ENCODE measurements around the gene KCNIP2. TPM values are rescaled to one million over a fixed set of nuclear protein-coding genes. Genes with fewer than 3 reads are reported as not detected.

Gene KCNIP2
- total RNA-seq, 1 donor from 2014 or later: 30.0 TPM

DNA sequence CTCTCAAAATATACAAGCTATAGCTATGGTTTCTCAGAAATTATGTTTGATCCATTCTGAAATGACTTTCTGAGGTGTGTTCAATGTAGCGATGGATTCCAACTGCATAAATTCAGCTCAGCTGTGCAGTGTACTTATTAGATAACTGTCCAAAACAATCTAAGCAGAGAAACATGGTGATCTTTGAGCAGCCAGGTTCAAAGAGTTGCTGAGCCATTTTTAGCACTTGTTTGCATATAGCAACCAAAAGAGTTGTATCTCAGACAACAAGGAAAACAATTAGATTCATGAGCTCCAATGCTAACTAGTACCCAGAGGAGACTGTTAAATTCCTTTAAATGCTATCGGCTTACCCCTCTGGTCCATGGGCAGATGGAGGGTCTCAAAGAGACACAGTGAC lies 15.9 kb upstream of the KCNIP2 start:
- H3K27me3 Mint-ChIP-seq (ENCODE audit: unreplicated experiment): peaks cover 2% of the 10 kb centered on the region
- no peaks in the 10 kb centered on the region for H3K4me1 Mint-ChIP-seq (ENCODE audit: low read depth, unreplicated experiment)
- H3K9me3 Mint-ChIP-seq (ENCODE audit: unreplicated experiment): no peaks in the 10 kb centered on the region
- peaks cover 5% of the 10 kb centered on the region for H3K36me3 Mint-ChIP-seq (ENCODE audit: unreplicated experiment)
- no peak for DNase-seq
- H3K4me3 Mint-ChIP-seq (ENCODE audit: unreplicated experiment): no peak overlapping the region
- no peak overlapping the region for H3K27ac Mint-ChIP-seq (ENCODE audit: unreplicated experiment)
- TF ChIP-seq, protein P1, sequence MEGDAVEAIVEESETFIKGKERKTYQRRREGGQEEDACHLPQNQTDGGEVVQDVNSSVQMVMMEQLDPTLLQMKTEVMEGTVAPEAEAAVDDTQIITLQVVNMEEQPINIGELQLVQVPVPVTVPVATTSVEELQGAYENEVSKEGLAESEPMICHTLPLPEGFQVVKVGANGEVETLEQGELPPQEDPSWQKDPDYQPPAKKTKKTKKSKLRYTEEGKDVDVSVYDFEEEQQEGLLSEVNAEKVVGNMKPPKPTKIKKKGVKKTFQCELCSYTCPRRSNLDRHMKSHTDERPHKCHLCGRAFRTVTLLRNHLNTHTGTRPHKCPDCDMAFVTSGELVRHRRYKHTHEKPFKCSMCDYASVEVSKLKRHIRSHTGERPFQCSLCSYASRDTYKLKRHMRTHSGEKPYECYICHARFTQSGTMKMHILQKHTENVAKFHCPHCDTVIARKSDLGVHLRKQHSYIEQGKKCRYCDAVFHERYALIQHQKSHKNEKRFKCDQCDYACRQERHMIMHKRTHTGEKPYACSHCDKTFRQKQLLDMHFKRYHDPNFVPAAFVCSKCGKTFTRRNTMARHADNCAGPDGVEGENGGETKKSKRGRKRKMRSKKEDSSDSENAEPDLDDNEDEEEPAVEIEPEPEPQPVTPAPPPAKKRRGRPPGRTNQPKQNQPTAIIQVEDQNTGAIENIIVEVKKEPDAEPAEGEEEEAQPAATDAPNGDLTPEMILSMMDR (IDR thresholded peaks at IDR 0.05; ENCODE audit: partially characterized antibody, unreplicated experiment): no peak

DNA sequence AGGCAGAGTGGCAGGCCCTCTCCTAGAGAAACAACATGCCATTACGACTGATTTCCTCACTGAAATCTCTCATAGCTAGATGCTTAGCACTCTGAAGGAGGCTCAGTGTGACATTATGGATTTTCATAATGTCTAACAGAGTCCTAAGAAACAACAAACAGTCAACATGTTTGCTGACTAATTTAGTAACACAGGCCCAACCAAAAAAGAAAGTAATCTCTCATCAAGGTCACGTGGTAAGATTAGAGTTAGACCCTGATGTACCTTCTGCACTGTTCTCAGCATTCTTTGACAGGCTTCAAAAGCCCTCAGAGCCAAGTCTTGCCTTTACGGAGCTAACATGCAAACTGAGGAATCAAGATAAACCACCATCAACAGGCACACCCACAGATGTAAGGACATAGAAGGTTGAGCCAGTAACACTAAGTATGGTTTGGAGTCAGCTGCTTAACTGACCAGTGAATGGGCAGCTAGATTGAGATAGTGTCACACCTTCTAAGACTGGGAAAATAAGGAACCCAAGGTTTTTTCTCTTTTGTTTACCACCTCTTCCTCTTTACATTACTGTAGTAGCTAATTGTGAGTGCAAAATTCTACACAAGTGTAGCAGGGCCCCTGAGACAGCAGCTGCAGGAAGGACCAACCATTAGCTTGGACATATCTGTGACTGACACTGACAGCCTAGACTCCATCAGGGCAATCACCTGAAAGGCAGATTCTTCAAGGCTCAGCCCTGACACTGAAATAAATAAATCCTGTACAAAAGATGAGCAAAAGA lies 15.3 kb upstream of the KCNIP2 start:
- H3K4me3 Mint-ChIP-seq (ENCODE audit: unreplicated experiment): no peak overlapping the region
- DNase-seq: no peak
- H3K4me1 Mint-ChIP-seq (ENCODE audit: low read depth, unreplicated experiment): no peaks in the 10 kb centered on the region
- H3K27me3 Mint-ChIP-seq (ENCODE audit: unreplicated experiment): no peaks in the 10 kb centered on the region
- peaks cover 5% of the 10 kb centered on the region for H3K36me3 Mint-ChIP-seq (ENCODE audit: unreplicated experiment)
- no peak overlapping the region for H3K27ac Mint-ChIP-seq (ENCODE audit: unreplicated experiment)
- TF ChIP-seq, protein P1 (IDR thresholded peaks at IDR 0.05; ENCODE audit: partially characterized antibody, unreplicated experiment): no peak
- H3K9me3 Mint-ChIP-seq (ENCODE audit: unreplicated experiment): no peaks in the 10 kb centered on the region

DNA sequence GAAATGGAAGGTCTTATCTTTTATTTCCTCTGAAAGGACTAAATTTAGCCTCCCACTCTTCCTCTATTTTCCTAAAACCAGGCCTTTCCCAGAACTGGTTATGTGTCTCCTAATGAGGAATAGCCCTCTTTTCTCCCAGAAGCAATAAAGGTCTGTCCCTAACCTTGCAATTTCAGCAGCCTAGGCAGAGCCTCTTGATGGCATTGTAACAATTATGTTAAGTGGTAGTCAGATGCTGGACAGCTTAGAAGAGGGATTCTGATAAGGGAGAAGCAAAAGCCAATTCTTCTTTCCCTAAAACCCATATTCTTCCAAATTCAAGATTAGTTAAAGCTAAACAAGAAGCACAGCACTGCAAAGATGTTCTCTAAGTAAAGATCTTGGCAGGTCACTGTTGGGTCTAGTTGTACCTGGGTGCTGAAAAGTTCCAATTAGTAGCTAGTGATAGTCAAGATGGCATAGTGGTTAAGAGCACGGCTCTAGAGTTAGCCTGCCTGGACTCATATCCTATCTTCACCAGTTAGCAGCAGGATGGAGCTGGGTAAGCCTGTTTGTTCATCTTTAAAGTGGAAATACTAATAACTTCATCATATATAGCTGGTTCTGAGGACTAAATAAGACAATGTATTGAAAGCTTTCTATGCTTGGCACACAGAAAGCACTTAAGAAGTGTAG lies 14.3 kb upstream of the KCNIP2 start:
- TF ChIP-seq, protein P1 (IDR thresholded peaks at IDR 0.05; ENCODE audit: partially characterized antibody, unreplicated experiment): no peak
- H3K27ac Mint-ChIP-seq (ENCODE audit: unreplicated experiment): no peak overlapping the region
- DNase-seq: no peak
- peaks cover 5% of the 10 kb centered on the region for H3K36me3 Mint-ChIP-seq (ENCODE audit: unreplicated experiment)
- no peaks in the 10 kb centered on the region for H3K27me3 Mint-ChIP-seq (ENCODE audit: unreplicated experiment)
- no peak overlapping the region for H3K4me3 Mint-ChIP-seq (ENCODE audit: unreplicated experiment)
- H3K9me3 Mint-ChIP-seq (ENCODE audit: unreplicated experiment): no peaks in the 10 kb centered on the region
- no peaks in the 10 kb centered on the region for H3K4me1 Mint-ChIP-seq (ENCODE audit: low read depth, unreplicated experiment)

GRCh38 chr10:101856626-101857025 lies 13.0 kb upstream of the KCNIP2 start:
- Mint-ChIP-seq H3K4me1 (ENCODE audit: low read depth, unreplicated experiment) (no peaks in the 10 kb centered on the region), H3K9me3 (ENCODE audit: unreplicated experiment) (no peaks in the 10 kb centered on the region), H3K36me3 (ENCODE audit: unreplicated experiment) (peaks cover 5% of the 10 kb centered on the region), H3K4me3 (ENCODE audit: unreplicated experiment) (no peak overlapping the region), H3K27ac (ENCODE audit: unreplicated experiment) (no peak overlapping the region), H3K27me3 (ENCODE audit: unreplicated experiment) (no peaks in the 10 kb centered on the region)
- TF ChIP-seq, protein P1 (IDR thresholded peaks at IDR 0.05; ENCODE audit: partially characterized antibody, unreplicated experiment): no peak
- no peak for DNase-seq
